Nephron (organoid): Measurements from ENCODE around the gene MBD4.

ENCODE experiments used
- H3K27ac Mint-ChIP-seq, 3 experiments: 2 replicates each; pipeline ENCODE4 v1.8.0; 2020; ENCODE audit warnings: mixed read lengths in 3 of 3, mild to moderate bottlenecking in 2 of 3, moderate library complexity in 1 of 3
- H3K27me3 Mint-ChIP-seq: 2 replicates; pipeline ENCODE4 v1.8.0; 2021; ENCODE audit warnings: low read depth, mild to moderate bottlenecking, moderate library complexity, mixed read lengths
- H3K36me3 Mint-ChIP-seq: 2 replicates; pipeline ENCODE4 v1.8.0; 2020; ENCODE audit warnings: low read depth, mixed read lengths
- H3K4me1 Mint-ChIP-seq: 2 replicates; pipeline ENCODE4 v1.8.0; 2020; ENCODE audit warnings: mixed read lengths
- H3K4me3 Mint-ChIP-seq, 3 experiments: 2 replicates each; pipeline ENCODE4 v1.8.0; 2020; ENCODE audit warnings: mild to moderate bottlenecking in 3 of 3, mixed read lengths in 3 of 3, moderate library complexity in 2 of 3
- H3K9me3 Mint-ChIP-seq: 2 replicates; pipeline ENCODE4 v1.8.0; 2020; ENCODE audit warnings: mixed read lengths
- CTCF ChIP-seq, 3 experiments: fragments of 200-600 bp; sonication (generic); IDR thresholded peaks; one replicate each; pipeline ENCODE4 v1.5.0; 2021; ENCODE audit warnings: antibody characterized with exemption in 3 of 3; ENCODE audit not compliant: unreplicated experiment in 3 of 3

The MBD4 gene

DNA sequence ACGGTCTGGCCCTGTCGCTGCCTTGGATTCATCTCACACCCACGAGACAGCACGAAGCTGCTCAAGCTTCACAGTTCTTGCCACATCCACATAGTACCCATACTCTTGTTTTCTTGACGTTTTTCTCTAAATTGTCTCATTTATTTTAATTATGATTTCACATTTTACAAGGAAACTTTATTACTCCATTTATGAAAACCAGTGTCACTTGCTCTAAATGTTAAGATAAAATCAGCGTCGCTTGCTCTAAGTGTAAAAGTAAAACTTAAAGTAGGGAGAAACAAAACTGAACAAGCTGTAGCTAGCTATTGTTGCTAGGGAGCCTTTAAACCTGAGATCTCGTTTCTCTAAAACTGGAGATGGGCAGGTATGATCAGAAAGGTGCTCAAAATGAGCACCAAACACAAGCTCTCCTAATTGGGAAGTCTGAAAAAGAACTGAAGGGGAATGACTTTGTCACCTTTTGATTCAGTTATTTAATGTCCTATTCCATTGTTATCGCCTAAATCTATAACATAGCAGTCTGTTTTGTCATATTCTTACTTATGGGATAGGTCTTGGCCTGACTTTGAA is 956 bp upstream of the MBD4 start:
- TF ChIP-seq CTCF (IDR thresholded peaks at IDR 0.05; ENCODE audit: unreplicated experiment in 3 of 3), result no peak
- peak overlapping the region; percentile 94 to 99 (median 96) for H3K4me3 Mint-ChIP-seq
- H3K27me3 Mint-ChIP-seq, result no peaks in the 10 kb centered on the region
- H3K9me3 Mint-ChIP-seq, result no peaks in the 10 kb centered on the region
- H3K27ac Mint-ChIP-seq, result peak overlapping the region; percentile 90 to 95 (median 94)
- peaks cover 17% of the 10 kb centered on the region for H3K36me3 Mint-ChIP-seq
- peaks cover 62% of the 10 kb centered on the region for H3K4me1 Mint-ChIP-seq

DNA sequence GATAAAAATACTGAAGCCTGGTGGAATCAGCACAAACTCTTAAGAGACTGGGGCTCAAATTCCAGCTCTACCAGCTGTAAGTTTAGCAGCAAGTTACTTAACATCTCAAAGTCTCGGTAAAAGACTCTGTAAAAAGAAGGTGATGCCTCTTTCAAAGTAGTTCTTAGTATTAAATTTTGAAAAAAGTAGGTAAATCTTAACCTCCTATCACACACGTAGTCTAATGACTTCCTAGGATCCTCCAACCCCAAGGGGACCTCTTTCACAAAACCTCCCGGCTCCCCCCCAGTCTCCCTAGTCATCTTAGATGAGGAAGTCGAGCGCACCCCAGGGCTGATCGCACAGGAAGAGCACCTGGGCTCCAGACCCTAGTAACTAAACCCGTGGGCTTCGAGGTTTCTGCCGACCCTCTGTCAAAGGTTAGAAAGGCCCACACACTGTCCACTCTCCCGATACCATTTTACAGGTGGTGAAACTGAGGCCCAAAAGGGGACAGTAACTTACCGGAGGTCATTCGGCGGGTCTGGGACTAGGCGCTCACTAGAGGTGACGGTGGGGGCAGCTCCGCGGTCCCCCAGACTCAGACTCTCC is 427 bp downstream of the MBD4 start:
- Mint-ChIP-seq H3K27me3 (no peaks in the 10 kb centered on the region), H3K4me3 (peak overlapping the region; percentile 94 to 99 (median 96)), H3K4me1 (peaks cover 72% of the 10 kb centered on the region), H3K27ac (peak overlapping the region; percentile 90 to 95 (median 94)), H3K36me3 (peaks cover 22% of the 10 kb centered on the region), H3K9me3 (no peaks in the 10 kb centered on the region)
- no peak for TF ChIP-seq CTCF (IDR thresholded peaks at IDR 0.05; ENCODE audit: unreplicated experiment in 3 of 3)

DNA sequence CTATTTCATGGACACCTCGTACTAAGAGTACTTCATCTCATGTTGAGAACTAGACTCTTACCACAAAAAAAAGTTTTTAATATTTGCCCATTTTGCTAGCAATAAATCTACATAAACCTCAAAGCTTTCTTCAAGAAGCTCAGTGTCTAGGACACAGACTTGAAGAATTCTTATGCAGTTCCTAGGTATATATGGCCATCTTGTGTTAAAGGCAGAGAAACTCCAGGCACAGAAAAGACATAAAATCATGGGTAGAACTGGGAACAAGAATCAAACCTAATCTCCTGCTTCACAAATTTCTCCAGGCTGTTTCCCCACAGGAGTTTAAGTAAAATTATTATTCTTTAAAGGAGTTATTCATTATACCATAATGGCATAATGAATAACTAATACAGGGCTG is 4.4 kb downstream of the MBD4 start:
- H3K4me1 Mint-ChIP-seq, result peaks cover 53% of the 10 kb centered on the region
- H3K27me3 Mint-ChIP-seq, result no peaks in the 10 kb centered on the region
- peak overlapping the region; percentile 80 to 86 (median 82) for H3K27ac Mint-ChIP-seq
- H3K36me3 Mint-ChIP-seq, result peaks cover 52% of the 10 kb centered on the region
- H3K4me3 Mint-ChIP-seq, result peak overlapping the region; percentile 40 to 69 (median 47)
- no peaks in the 10 kb centered on the region for H3K9me3 Mint-ChIP-seq
- no peak for TF ChIP-seq CTCF (IDR thresholded peaks at IDR 0.05; ENCODE audit: unreplicated experiment in 3 of 3)

GRCh38 chr3:129434140-129434539 is 5.6 kb downstream of the MBD4 start:
- H3K27ac Mint-ChIP-seq, result no peak overlapping the region
- H3K9me3 Mint-ChIP-seq, result no peaks in the 10 kb centered on the region
- no peaks in the 10 kb centered on the region for H3K27me3 Mint-ChIP-seq
- H3K4me1 Mint-ChIP-seq, result peaks cover 43% of the 10 kb centered on the region
- peaks cover 52% of the 10 kb centered on the region for H3K36me3 Mint-ChIP-seq
- no peak overlapping the region for H3K4me3 Mint-ChIP-seq
- no peak for TF ChIP-seq CTCF (IDR thresholded peaks at IDR 0.05; ENCODE audit: unreplicated experiment in 3 of 3)

- Mint-ChIP-seq H3K9me3 (no peaks in the 10 kb centered on the region), H3K4me3 (no peak overlapping the region), H3K27me3 (no peaks in the 10 kb centered on the region), H3K4me1 (peaks cover 48% of the 10 kb centered on the region), H3K36me3 (peaks cover 52% of the 10 kb centered on the region), H3K27ac (no peak overlapping the region)
- no peak for TF ChIP-seq CTCF (IDR thresholded peaks at IDR 0.05; ENCODE audit: unreplicated experiment in 3 of 3)
These were observed 6.2 kb downstream of the MBD4 start for GRCh38 chr3:129433565-129433964.

DNA sequence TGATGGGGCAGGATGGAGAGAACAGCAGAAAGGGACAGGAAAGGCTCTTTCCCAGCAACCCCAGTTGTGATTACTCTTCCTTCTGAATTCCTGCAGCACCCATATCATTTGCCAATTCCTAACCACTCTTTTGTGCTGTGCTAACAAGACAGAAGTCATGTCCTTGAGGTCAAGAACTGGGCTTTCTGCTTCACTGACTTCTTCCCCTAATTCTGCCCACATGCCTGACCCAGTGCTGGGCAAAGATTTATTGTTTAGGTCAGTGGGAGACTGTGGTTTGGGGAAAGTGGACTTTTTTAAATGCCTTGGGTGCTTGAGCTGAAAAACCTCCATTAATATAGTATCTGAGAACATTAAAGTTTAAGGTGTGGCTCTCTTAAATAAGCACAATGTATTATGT is 7.1 kb downstream of the MBD4 start:
- H3K4me1 Mint-ChIP-seq, result peaks cover 48% of the 10 kb centered on the region
- H3K27me3 Mint-ChIP-seq, result peaks cover 5% of the 10 kb centered on the region
- H3K9me3 Mint-ChIP-seq, result no peaks in the 10 kb centered on the region
- TF ChIP-seq CTCF (IDR thresholded peaks at IDR 0.05; ENCODE audit: unreplicated experiment in 3 of 3), result no peak
- peaks cover 51% of the 10 kb centered on the region for H3K36me3 Mint-ChIP-seq
- H3K27ac Mint-ChIP-seq, result no peak overlapping the region
- no peak overlapping the region for H3K4me3 Mint-ChIP-seq
